Mucosa of stomach (tissue), 1 donor: Measurements from ENCODE around the gene DENND6A.
A peak's percentile ranks its signal among the peaks of the same experiment; 100 is the strongest.

ENCODE experiments used
- H3K27me3 ChIP-seq: one replicate; pipeline ENCODE4 v1.7.0; 2013; ENCODE audit warnings: mild to moderate bottlenecking, low read length; ENCODE audit not compliant: control insufficient read depth, insufficient read depth
- H3K36me3 ChIP-seq: one replicate; pipeline ENCODE4 v1.7.0; 2013; ENCODE audit warnings: low read length; ENCODE audit not compliant: control insufficient read depth, insufficient read depth
- H3K4me1 ChIP-seq: one replicate; pipeline ENCODE4 v1.7.0; 2013; ENCODE audit warnings: mild to moderate bottlenecking, low read length; ENCODE audit not compliant: control insufficient read depth, insufficient read depth
- H3K4me3 ChIP-seq: one replicate; pipeline ENCODE4 v1.7.0; 2013; ENCODE audit warnings: low read length
- H3K9ac ChIP-seq: one replicate; pipeline ENCODE4 v1.7.0; 2013; ENCODE audit warnings: mild to moderate bottlenecking, low read length, moderate library complexity
- H3K9me3 ChIP-seq: one replicate; pipeline ENCODE4 v1.7.0; 2013; ENCODE audit warnings: mild to moderate bottlenecking, low read length, moderate library complexity; ENCODE audit not compliant: control insufficient read depth
- donor health status: Pancreatic carcinoma.

DENND6A gene

GRCh38 chr3:57692396-57693147 is at the start of gene DENND6A:
Gene DENND6A, minus strand, starts transcription at chr3:57693077. Its CDS starts 59 bp downstream, at chr3:57693018.
- peak within 1 kb of the TSS; percentile 96 for H3K9ac ChIP-seq
- H3K4me1 ChIP-seq = peaks cover 36% of the 10 kb centered on the region
- no peaks in the 10 kb centered on the region for H3K27me3 ChIP-seq
- H3K9me3 ChIP-seq = no peaks in the 10 kb centered on the region
- no peaks in the 10 kb centered on the region for H3K36me3 ChIP-seq
- peak within 1 kb of the TSS; percentile 44 for H3K4me3 ChIP-seq

DNA sequence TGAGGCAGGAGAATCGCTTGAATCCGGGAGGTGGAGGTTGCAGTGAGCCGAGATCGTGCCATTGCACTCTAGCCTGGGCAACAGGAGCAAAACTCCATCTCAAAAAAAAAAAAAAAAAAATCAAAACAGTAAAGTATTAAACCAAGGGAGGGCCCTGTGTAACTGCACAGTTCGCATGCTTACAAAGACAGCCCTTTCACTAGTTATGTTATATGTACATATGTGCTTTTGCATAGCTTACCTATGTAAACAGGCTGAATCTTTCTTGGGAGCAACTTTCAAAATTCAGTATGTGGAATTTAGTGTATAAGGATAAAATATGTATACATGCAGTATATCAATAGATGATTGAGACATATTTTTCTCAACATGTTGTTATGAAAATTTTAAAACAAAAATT is 47.1 kb upstream of the DENND6A start:
- Histone ChIP-seq H3K4me3 (no peak overlapping the region), H3K9me3 (no peaks in the 10 kb centered on the region), H3K4me1 (no peaks in the 10 kb centered on the region), H3K27me3 (no peaks in the 10 kb centered on the region), H3K9ac (no peak overlapping the region), H3K36me3 (no peaks in the 10 kb centered on the region)

DNA sequence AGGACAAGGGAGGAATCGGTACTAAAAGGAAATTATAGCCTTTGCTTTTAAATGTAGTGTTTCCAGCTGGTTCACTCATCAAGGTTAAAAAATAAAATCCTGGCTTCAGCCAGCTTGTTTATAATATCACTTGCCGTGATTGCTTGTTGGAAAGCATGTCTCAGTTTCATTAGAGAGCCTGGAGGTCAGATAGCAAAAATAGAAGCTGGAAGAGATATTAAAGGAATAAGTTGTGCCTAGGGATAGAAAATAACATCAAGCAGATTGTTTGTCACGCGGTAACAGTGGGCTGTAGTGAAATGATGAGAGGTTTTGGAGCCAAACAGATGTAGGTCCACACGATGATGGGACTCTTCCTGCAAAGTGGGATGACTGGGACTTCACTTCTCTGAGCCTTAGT is 45.5 kb upstream of the DENND6A start:
- Histone ChIP-seq H3K27me3 (no peaks in the 10 kb centered on the region), H3K9me3 (no peaks in the 10 kb centered on the region), H3K9ac (no peak overlapping the region), H3K36me3 (no peaks in the 10 kb centered on the region), H3K4me1 (no peaks in the 10 kb centered on the region), H3K4me3 (no peak overlapping the region)

- Histone ChIP-seq H3K36me3 (no peaks in the 10 kb centered on the region), H3K4me1 (no peaks in the 10 kb centered on the region), H3K9ac (no peak overlapping the region), H3K27me3 (no peaks in the 10 kb centered on the region), H3K9me3 (no peaks in the 10 kb centered on the region), H3K4me3 (no peak overlapping the region)
Observed at GRCh38 chr3:57737840-57738239, 45.0 kb upstream of the DENND6A start.

GRCh38 chr3:57735405-57735804 is 42.5 kb upstream of the DENND6A start:
- no peaks in the 10 kb centered on the region for H3K36me3 ChIP-seq
- no peaks in the 10 kb centered on the region for H3K4me1 ChIP-seq
- no peak overlapping the region for H3K9ac ChIP-seq
- H3K9me3 ChIP-seq = no peaks in the 10 kb centered on the region
- no peaks in the 10 kb centered on the region for H3K27me3 ChIP-seq
- no peak overlapping the region for H3K4me3 ChIP-seq

DNA sequence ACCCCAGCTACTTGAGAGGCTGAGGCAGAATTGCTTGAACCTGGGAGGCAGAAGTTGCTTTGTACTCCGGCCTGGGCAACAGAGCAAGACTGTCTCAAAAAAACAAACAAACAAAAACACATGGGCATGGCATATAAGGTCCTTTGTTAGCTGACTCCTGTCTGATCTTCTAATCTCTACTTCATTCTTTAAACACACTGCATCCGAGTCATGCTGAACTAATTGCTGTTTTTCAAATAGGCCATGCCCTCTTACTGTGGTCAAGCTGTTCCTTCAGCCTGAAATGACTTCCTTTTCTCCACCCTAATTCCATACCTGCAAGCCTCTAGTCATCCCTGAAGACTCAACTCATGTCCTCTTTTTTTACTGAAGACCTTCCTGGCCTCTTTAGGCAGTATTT is 40.9 kb upstream of the DENND6A start:
- Histone ChIP-seq H3K27me3 (no peaks in the 10 kb centered on the region), H3K4me3 (no peak overlapping the region), H3K36me3 (no peaks in the 10 kb centered on the region), H3K9ac (no peak overlapping the region), H3K9me3 (no peaks in the 10 kb centered on the region), H3K4me1 (no peaks in the 10 kb centered on the region)

DNA sequence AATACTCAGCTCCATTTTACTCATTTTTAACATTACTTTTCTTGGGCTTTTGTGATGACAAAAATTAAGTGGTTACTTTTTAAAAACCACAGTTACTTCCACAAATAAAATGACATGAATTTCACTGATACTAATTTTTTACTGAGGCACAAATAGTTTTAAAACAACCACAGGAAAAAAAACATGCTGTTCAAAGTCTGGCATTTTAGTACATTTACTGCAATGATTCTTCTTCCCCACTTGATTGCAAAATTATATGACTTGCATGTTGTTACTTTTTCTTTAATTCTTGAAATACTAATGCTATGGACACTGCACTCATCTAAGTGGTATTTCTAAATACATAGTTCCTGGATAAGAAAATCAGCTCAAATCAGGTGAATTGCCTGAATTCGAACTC is 38.4 kb upstream of the DENND6A start:
- H3K4me3 ChIP-seq = no peak overlapping the region
- no peaks in the 10 kb centered on the region for H3K9me3 ChIP-seq
- H3K36me3 ChIP-seq = no peaks in the 10 kb centered on the region
- no peak overlapping the region for H3K9ac ChIP-seq
- no peaks in the 10 kb centered on the region for H3K4me1 ChIP-seq
- no peaks in the 10 kb centered on the region for H3K27me3 ChIP-seq

GRCh38 chr3:57730682-57731081 is 37.8 kb upstream of the DENND6A start:
- Histone ChIP-seq H3K4me3 (no peak overlapping the region), H3K27me3 (no peaks in the 10 kb centered on the region), H3K9me3 (no peaks in the 10 kb centered on the region), H3K9ac (no peak overlapping the region), H3K4me1 (no peaks in the 10 kb centered on the region), H3K36me3 (no peaks in the 10 kb centered on the region)

DNA sequence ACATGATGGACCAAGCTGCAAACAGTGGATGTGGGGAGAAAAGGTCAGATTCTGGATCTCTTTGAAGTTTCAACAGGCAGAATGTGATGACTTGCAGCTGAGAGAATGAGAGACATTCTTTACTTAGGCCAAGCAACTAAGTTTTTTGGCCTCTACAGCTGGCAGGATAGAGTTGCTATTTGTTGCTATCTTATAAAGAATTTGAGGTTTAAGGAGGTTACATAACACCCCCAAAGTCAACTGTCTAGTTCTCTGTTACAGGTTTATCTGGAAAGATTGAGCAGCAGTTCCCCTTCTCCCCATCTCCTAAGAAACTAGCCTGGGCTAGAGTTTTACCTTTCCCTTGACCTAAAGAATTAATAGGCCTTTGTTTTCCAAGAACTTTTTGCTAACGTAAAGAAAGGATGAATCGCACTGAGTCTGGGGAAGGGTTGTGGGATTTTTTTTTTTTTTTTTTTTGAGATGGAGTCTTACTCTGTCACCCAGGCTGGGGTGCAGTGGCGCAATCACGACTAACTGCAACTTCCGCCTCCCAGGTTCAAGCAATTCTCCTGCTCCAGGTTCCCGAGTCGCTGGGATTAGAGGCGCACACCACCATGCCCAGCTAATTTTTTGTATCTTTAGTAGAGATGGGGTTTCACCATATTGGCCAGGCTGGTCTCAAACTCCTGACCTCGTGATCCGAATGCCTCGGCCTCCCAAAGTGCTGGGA is 36.6 kb upstream of the DENND6A start:
- Histone ChIP-seq H3K9ac (no peak overlapping the region), H3K4me3 (no peak overlapping the region), H3K4me1 (no peaks in the 10 kb centered on the region), H3K36me3 (no peaks in the 10 kb centered on the region), H3K9me3 (no peaks in the 10 kb centered on the region), H3K27me3 (no peaks in the 10 kb centered on the region)

GRCh38 chr3:57727106-57727505 is 34.2 kb upstream of the DENND6A start:
- no peak overlapping the region for H3K9ac ChIP-seq

DNA sequence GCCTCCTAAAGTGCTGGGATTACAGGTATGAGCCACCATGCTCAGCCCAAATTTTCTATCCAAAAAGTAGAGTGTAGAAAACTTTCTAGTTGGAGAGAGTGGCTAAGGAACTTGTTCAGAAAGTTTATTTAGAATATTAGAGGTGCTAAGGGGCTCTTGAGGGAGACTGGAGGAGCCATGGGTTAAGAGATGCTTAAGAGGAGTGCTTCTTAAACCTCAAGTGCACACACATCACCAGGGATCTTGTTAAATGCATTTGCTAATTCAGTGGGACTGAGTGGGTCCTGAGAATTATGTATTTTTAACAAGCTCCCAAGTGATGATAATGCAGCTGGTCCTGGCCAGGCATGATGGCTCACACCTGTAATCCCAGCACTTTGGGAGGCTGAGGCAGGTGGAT is 33.5 kb upstream of the DENND6A start:
- Histone ChIP-seq H3K9ac (no peak overlapping the region), H3K36me3 (no peaks in the 10 kb centered on the region), H3K4me1 (no peaks in the 10 kb centered on the region), H3K9me3 (no peaks in the 10 kb centered on the region), H3K27me3 (no peaks in the 10 kb centered on the region), H3K4me3 (no peak overlapping the region)

More at GRCh38 chr3:57727106-57727505, 34.2 kb upstream of the DENND6A start:
- Histone ChIP-seq H3K36me3 (no peaks in the 10 kb centered on the region), H3K9me3 (no peaks in the 10 kb centered on the region), H3K27me3 (no peaks in the 10 kb centered on the region), H3K4me1 (no peaks in the 10 kb centered on the region), H3K4me3 (no peak overlapping the region)

DNA sequence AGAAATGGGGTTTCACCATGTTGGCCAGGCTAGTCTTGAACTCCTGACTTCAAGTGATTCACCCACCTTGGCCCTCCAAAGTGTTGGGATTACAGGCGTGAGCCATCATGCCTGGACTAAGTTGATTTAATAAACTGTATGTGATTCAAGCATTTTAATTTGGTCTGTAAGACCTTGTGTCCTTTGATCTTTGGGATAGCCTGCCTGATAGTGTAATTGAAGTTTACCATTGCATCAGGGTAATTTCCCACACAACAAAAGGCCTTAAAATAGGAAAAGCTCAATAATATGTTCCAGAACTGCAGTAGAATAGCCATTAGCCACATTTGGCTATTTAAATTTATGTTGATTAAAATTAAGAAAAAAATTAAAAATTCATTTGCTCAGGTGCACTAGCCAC is 25.2 kb upstream of the DENND6A start:
- Histone ChIP-seq H3K36me3 (no peaks in the 10 kb centered on the region), H3K9me3 (no peaks in the 10 kb centered on the region), H3K4me3 (no peak overlapping the region), H3K4me1 (no peaks in the 10 kb centered on the region), H3K9ac (no peak overlapping the region), H3K27me3 (no peaks in the 10 kb centered on the region)
